Naive thymus-derived CD8-positive, alpha-beta T cell (primary cell): ENCODE measurements around the gene TAOK2. TPM values are rescaled to one million over a fixed set of nuclear protein-coding genes. Genes with fewer than 3 reads are reported as not detected.
"Not testable (repeated sequence)": the region's sequence is repeated elsewhere in the genome, so short reads cannot be mapped to it uniquely, and the experiment has no call there.

Experiments used
- ATAC-seq, 2 donors: fragments of 150-1000 bp; cut with Tn5 transposase in 1 of 2; sonication (Bioruptor Pico), chemical (Tn5 transposase) in 1 of 2; 1 replicate in 1 of 2; 2 replicates in 1 of 2; pipeline ENCODE4 v1.10.0; 2021; ENCODE audit warnings: mild to moderate bottlenecking in 2 of 2, moderate library complexity in 2 of 2
- POLR2A ChIA-PET: fragments of 350-600 bp; sonication (Branson Sonifier 250); formaldehyde crosslinking; loops from one replicate; lab custom pipeline; 2021; ENCODE audit warnings: antibody characterized with exemption; lab: Charles Lee
- DNase-seq, 10 donors: peaks; one replicate each; pipeline versions ENCODE4 v3.0.0 to v3.0.0-alpha.2; 2020 to 2022
- H3K27ac Mint-ChIP-seq, 10 donors: one replicate each; pipeline ENCODE4 v1.8.0; 2020 to 2022; ENCODE audit warnings: mild to moderate bottlenecking in 10 of 10, mixed read lengths in 10 of 10, moderate library complexity in 4 of 10, inconsistent platforms in 1 of 10
- H3K27me3 Mint-ChIP-seq, 5 donors: one replicate each; pipeline ENCODE4 v1.8.0; 2021 to 2022; ENCODE audit warnings: mixed read lengths in 5 of 5
- H3K36me3 Mint-ChIP-seq, 3 donors: one replicate each; pipeline ENCODE4 v1.8.0; 2020 to 2022; ENCODE audit warnings: mixed read lengths in 3 of 3, mild to moderate bottlenecking in 2 of 3, inconsistent platforms in 1 of 3
- H3K4me1 Mint-ChIP-seq, 4 donors: one replicate each; pipeline ENCODE4 v1.8.0; 2021 to 2022; ENCODE audit warnings: mixed read lengths in 4 of 4
- H3K4me3 Mint-ChIP-seq, 10 donors: one replicate each; pipeline ENCODE4 v1.8.0; 2020 to 2022; ENCODE audit warnings: mild to moderate bottlenecking in 10 of 10, mixed read lengths in 10 of 10, moderate library complexity in 6 of 10, inconsistent platforms in 1 of 10
- H3K9me3 Mint-ChIP-seq, 9 donors: one replicate each; pipeline ENCODE4 v1.8.0; 2020 to 2022; ENCODE audit warnings: mixed read lengths in 9 of 9, mild to moderate bottlenecking in 3 of 9, inconsistent platforms in 1 of 9, moderate library complexity in 1 of 9
- polyA plus RNA-seq, 3 donors: library from polyadenylated mRNA; unstranded; fragments of 300-500 nt; fragmentation: Illumina TruSeq; gene quantifications; one replicate each; pipeline ENCODE4 v1.2.3, GENCODE V29; 2021
- total RNA-seq, 8 experiments: library from RNA in 2 of 8; stranded (reverse) in 2 of 8; gene quantifications; one replicate each; pipeline ENCODE4 v1.2.3 and lab custom pipeline; 2021 to 2026

Gene TAOK2
- total RNA-seq (10 to 100 TPM; 40.8 to 42.6 TPM), polyA plus RNA-seq (1 to 10 TPM; 2.6 to 6.6 (median 2.8) TPM), total RNA-seq (lab: John Stamatoyannopoulos, UW) (46.6 to 111 (median 70.6) reads per million in 6 experiments)

- Mint-ChIP-seq H3K27ac (peak within 1 kb of the TSS; percentile 66 to 96 (median 91)), H3K27me3 (no peaks in the 10 kb centered on the region), H3K36me3 (peaks cover 2 to 24% (median 7%) of the 10 kb centered on the region in 3 donors), H3K9me3 (no peaks in the 10 kb centered on the region), H3K4me1 (peaks cover 19 to 43% (median 40%) of the 10 kb centered on the region in 4 donors), H3K4me3 (peak within 1 kb of the TSS; percentile 82 to 98 (median 95))
- POLR2A ChIA-PET: interaction anchor here (0.7 to 2.8 kb wide), 19 partner anchors 9 to 444 kb away, joined by 3 to 43 read pairs (median 5); partner anchors contain the start of genes ALDOA, ASPHD1, CDIPT and HIRIP3
- peak; percentile 82 to 97 (median 92) for DNase-seq
- peak; percentile 88 to 96 for ATAC-seq
Measured at GRCh38 chr16:29973384-29974246, at the start of gene TAOK2. Gene TAOK2, plus strand, starts transcription at chr16:29973868. Its CDS starts 3,905 bp downstream, at chr16:29977773.

GRCh38 chr16:29925105-29925756 is 48.4 kb upstream of the TAOK2 start:
- peak overlapping the region; percentile 89 to 96 (median 92) for H3K4me3 Mint-ChIP-seq
- peaks cover 20 to 53% (median 45%) of the 10 kb centered on the region in 4 donors for H3K4me1 Mint-ChIP-seq
- peaks cover 0 to 28% (median 4%) of the 10 kb centered on the region in 3 donors for H3K36me3 Mint-ChIP-seq
- no peaks in the 10 kb centered on the region for H3K27me3 Mint-ChIP-seq
- peak overlapping the region; percentile 70 to 98 (median 91) for H3K27ac Mint-ChIP-seq
- no peaks in the 10 kb centered on the region for H3K9me3 Mint-ChIP-seq
- POLR2A ChIA-PET: interaction anchor here (0.5 to 4.4 kb wide), 22 partner anchors 9 to 937 kb away, joined by 3 to 39 read pairs (median 5); partner anchors contain the start of genes ALDOA, ASPHD1, HIRIP3 and INO80E
- ATAC-seq (no peak), DNase-seq (no peak)

GRCh38 chr16:29925781-29926710 is 47.6 kb upstream of the TAOK2 start, which contains the start of gene KCTD13:
Gene KCTD13, minus strand, starts transcription at chr16:29926226. Its CDS starts 193 bp downstream, at chr16:29926033.
- DNase-seq (peak; percentile 79 to 97 (median 91)), ATAC-seq (peak; percentile 88 to 93)
- Mint-ChIP-seq H3K4me1 (peaks cover 14 to 45% (median 39%) of the 10 kb centered on the region in 4 donors), H3K4me3 (peak within 1 kb of the TSS; percentile 90 to 97 (median 94)), H3K27me3 (no peaks in the 10 kb centered on the region), H3K27ac (peak within 1 kb of the TSS; percentile 90 to 98 (median 97)), H3K36me3 (peaks cover 0 to 20% (median under 1%) of the 10 kb centered on the region in 3 donors), H3K9me3 (no peaks in the 10 kb centered on the region)
- POLR2A ChIA-PET: interaction anchor here (0.5 to 4.4 kb wide), 25 partner anchors 10 to 936 kb away, joined by 3 to 39 read pairs (median 4); partner anchors contain the start of genes ALDOA, ASPHD1, CDIPT and HIRIP3

- POLR2A ChIA-PET: interaction anchor here (0.6 to 4.4 kb wide), 20 partner anchors 10 to 231 kb away, joined by 3 to 39 read pairs (median 6); partner anchors contain the start of genes ALDOA, ASPHD1, CDIPT and HIRIP3
- DNase-seq: peak in 1 of 10 donors; percentile 3
- Mint-ChIP-seq H3K9me3 (no peaks in the 10 kb centered on the region), H3K27ac (peak overlapping the region; percentile 90 to 98 (median 97)), H3K27me3 (no peaks in the 10 kb centered on the region), H3K4me3 (peak overlapping the region; percentile 90 to 97 (median 94)), H3K36me3 (peaks cover 0 to 14% (median 0%) of the 10 kb centered on the region in 3 donors), H3K4me1 (peaks cover 13 to 40% (median 36%) of the 10 kb centered on the region in 4 donors)
- no peak for ATAC-seq
Measured at GRCh38 chr16:29926711-29927052, 47.0 kb upstream of the TAOK2 start.

- Mint-ChIP-seq H3K4me3 (peak overlapping the region; percentile 90 to 97 (median 94)), H3K36me3 (peaks cover 0 to 9% (median 0%) of the 10 kb centered on the region in 3 donors), H3K9me3 (no peaks in the 10 kb centered on the region), H3K27me3 (no peaks in the 10 kb centered on the region), H3K27ac (peak overlapping the region in 9 of 10 donors; percentile 42 to 98 (median 97)), H3K4me1 (peaks cover 13 to 40% (median 35%) of the 10 kb centered on the region in 4 donors)
- no peak for DNase-seq
- POLR2A ChIA-PET: interaction anchor here (0.6 to 4.4 kb wide), 11 partner anchors 12 to 232 kb away, joined by 3 to 39 read pairs (median 8); partner anchors contain the start of genes ALDOA, ASPHD1, CDIPT and HIRIP3
- no peak for ATAC-seq
Measured at GRCh38 chr16:29927070-29927905, 46.4 kb upstream of the TAOK2 start.

- ATAC-seq, H3K27ac Mint-ChIP-seq, H3K9me3 Mint-ChIP-seq, H3K4me3 Mint-ChIP-seq, H3K36me3 Mint-ChIP-seq, DNase-seq, POLR2A ChIA-PET, H3K4me1 Mint-ChIP-seq, H3K27me3 Mint-ChIP-seq: not testable (repeated sequence)
Measured at GRCh38 chr16:29931750-29932149, 41.9 kb upstream of the TAOK2 start.

- Mint-ChIP-seq H3K27ac (no peak overlapping the region), H3K4me3 (no peak overlapping the region), H3K27me3 (peaks cover 0 to 6% (median 3%) of the 10 kb centered on the region in 5 donors), H3K36me3 (no peaks in the 10 kb centered on the region), H3K4me1 (peaks cover 0 to 7% (median 2%) of the 10 kb centered on the region in 4 donors), H3K9me3 (no peaks in the 10 kb centered on the region)
- DNase-seq (no peak), ATAC-seq (no peak)
- POLR2A ChIA-PET: no interaction called here
Measured at GRCh38 chr16:29940656-29941055, 33.0 kb upstream of the TAOK2 start.

GRCh38 chr16:29943846-29944799 is 29.5 kb upstream of the TAOK2 start:
- H3K27me3 Mint-ChIP-seq: peaks cover 0 to 4% (median 2%) of the 10 kb centered on the region in 5 donors
- DNase-seq (no peak), ATAC-seq (no peak)
- peak overlapping the region in 4 of 10 donors; percentile 4 to 34 (median 22) for H3K27ac Mint-ChIP-seq
- H3K4me1 Mint-ChIP-seq: peaks cover 0 to 7% (median 2%) of the 10 kb centered on the region in 4 donors
- no peaks in the 10 kb centered on the region for H3K36me3 Mint-ChIP-seq
- H3K9me3 Mint-ChIP-seq: no peaks in the 10 kb centered on the region
- POLR2A ChIA-PET: no interaction called here
- no peak overlapping the region for H3K4me3 Mint-ChIP-seq

GRCh38 chr16:29947897-29948296 is 25.8 kb upstream of the TAOK2 start:
- POLR2A ChIA-PET: interaction anchor here (1.4 kb wide), 1 partner anchor 11 kb away, joined by 3 read pairs; no protein-coding TSS in a partner anchor
- no peak for ATAC-seq
- no peak overlapping the region for H3K27ac Mint-ChIP-seq
- DNase-seq: no peak
- peaks cover 0 to 3% (median under 1%) of the 10 kb centered on the region in 4 donors for H3K4me1 Mint-ChIP-seq
- H3K36me3 Mint-ChIP-seq: peaks cover 0 to 2% (median 0%) of the 10 kb centered on the region in 3 donors
- H3K4me3 Mint-ChIP-seq: no peak overlapping the region
- peaks cover 0 to 11% (median 3%) of the 10 kb centered on the region in 9 donors for H3K9me3 Mint-ChIP-seq
- H3K27me3 Mint-ChIP-seq: peaks cover 0 to 9% (median 0%) of the 10 kb centered on the region in 5 donors
